ENCODE measurements around the gene SLC22A7. TPM values are rescaled to one million over a fixed set of nuclear protein-coding genes. Genes with fewer than 3 reads are reported as not detected.
"Not testable (repeated sequence)": the region's sequence is repeated elsewhere in the genome, so short reads cannot be mapped to it uniquely, and the experiment has no call there.

Gene SLC22A7
- total RNA-seq, 4 donors from 2014 or later = not detected

DNA sequence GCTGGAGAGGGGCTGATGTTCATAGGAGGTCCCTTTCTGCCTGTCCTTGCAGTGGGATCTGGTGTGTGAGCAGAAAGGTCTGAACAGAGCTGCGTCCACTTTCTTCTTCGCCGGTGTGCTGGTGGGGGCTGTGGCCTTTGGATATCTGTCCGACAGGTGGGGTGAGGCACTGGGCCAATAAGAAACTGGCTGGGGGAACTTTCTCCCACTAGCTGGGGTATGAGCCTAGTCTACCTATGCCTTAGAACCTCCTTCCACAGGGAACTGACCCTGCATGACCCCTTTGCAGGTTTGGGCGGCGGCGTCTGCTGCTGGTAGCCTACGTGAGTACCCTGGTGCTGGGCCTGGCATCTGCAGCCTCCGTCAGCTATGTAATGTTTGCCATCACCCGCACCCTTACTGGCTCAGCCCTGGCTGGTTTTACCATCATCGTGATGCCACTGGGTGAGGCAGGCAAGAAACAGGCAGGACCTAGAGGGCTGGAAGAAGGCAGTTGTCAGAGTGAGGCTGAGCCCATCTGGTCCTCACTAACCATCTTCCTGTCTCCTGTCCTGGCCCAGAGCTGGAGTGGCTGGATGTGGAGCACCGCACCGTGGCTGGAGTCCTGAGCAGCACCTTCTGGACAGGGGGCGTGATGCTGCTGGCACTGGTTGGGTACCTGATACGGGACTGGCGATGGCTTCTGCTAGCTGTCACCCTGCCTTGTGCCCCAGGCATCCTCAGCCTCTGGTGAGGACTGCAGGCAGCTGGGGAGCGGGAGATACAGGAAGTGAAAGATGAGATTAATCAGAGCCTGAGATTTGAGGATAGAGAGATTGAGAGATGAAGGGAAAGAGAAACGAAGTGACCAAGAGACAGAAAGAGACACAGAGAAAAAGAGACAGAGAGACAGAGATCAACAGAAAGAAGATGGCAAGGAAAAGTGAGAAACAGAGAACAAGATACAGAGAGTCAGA is 1.6 kb downstream of the SLC22A7 start:
- Histone ChIP-seq H3K4me3 (no peak overlapping the region), H3K4me1 (no peaks in the 10 kb centered on the region), H3K27ac (no peak overlapping the region), H3K36me3 (no peaks in the 10 kb centered on the region), H3K27me3 (peaks cover 0 to 25% of the 10 kb centered on the region in 2 donors), H3K9me3 (no peaks in the 10 kb centered on the region)
- no peak for DNase-seq (ENCODE audit: low spot score in 2 of 2)
- no peak for TF ChIP-seq EP300 (IDR thresholded peaks at IDR 0.05)
- TF ChIP-seq, protein P1, sequence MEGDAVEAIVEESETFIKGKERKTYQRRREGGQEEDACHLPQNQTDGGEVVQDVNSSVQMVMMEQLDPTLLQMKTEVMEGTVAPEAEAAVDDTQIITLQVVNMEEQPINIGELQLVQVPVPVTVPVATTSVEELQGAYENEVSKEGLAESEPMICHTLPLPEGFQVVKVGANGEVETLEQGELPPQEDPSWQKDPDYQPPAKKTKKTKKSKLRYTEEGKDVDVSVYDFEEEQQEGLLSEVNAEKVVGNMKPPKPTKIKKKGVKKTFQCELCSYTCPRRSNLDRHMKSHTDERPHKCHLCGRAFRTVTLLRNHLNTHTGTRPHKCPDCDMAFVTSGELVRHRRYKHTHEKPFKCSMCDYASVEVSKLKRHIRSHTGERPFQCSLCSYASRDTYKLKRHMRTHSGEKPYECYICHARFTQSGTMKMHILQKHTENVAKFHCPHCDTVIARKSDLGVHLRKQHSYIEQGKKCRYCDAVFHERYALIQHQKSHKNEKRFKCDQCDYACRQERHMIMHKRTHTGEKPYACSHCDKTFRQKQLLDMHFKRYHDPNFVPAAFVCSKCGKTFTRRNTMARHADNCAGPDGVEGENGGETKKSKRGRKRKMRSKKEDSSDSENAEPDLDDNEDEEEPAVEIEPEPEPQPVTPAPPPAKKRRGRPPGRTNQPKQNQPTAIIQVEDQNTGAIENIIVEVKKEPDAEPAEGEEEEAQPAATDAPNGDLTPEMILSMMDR (IDR thresholded peaks at IDR 0.05) = no peak
- no peak for TF ChIP-seq POLR2A (IDR thresholded peaks at IDR 0.05)
- 73 to 76% methylated on average over 16 to 18 of the region's 18 CpGs for WGBS, 2 donors

DNA sequence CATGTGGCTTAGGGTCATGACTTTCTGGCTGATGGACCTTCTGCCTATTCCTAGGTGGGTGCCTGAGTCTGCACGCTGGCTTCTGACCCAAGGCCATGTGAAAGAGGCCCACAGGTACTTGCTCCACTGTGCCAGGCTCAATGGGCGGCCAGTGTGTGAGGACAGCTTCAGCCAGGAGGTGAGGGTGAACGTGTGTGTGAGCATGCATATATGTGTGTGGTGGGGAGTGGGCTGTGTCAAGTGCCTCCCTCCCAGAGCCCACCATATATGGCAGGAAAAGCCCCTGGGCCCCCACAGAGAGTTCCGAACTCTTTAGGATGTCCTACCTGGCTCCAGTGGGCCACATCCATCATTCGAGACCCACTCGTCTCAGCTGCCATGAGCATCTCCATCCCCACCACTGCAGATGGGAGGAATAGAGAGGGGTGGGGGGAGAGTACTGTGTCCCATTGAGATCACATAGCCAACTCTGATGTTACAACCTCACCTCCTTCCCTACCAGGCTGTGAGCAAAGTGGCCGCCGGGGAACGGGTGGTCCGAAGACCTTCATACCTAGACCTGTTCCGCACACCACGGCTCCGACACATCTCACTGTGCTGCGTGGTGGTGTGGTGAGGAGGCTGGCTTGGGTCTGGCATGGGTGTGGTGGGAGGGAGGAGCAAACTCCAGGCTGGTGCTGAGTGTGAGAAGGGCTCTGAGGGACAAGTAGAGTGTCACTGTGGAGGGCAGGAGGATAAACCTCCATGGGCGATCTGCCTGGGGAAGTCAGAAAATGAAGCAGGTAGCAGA is 3.2 kb downstream of the SLC22A7 start:
- no peak for TF ChIP-seq EP300 (IDR thresholded peaks at IDR 0.05)
- TF ChIP-seq, protein P1 (IDR thresholded peaks at IDR 0.05) = no peak
- TF ChIP-seq POLR2A (IDR thresholded peaks at IDR 0.05) = no peak
- H3K4me1 ChIP-seq = no peaks in the 10 kb centered on the region
- H3K9me3 ChIP-seq = no peaks in the 10 kb centered on the region
- no peak overlapping the region for H3K27ac ChIP-seq
- H3K27me3 ChIP-seq = peaks cover 0 to 27% of the 10 kb centered on the region in 2 donors
- no peak overlapping the region for H3K4me3 ChIP-seq
- no peaks in the 10 kb centered on the region for H3K36me3 ChIP-seq
- DNase-seq (ENCODE audit: low spot score in 2 of 2) = no peak
- WGBS, 2 donors = 87 to 88% methylated on average over 15 of the region's 15 CpGs

DNA sequence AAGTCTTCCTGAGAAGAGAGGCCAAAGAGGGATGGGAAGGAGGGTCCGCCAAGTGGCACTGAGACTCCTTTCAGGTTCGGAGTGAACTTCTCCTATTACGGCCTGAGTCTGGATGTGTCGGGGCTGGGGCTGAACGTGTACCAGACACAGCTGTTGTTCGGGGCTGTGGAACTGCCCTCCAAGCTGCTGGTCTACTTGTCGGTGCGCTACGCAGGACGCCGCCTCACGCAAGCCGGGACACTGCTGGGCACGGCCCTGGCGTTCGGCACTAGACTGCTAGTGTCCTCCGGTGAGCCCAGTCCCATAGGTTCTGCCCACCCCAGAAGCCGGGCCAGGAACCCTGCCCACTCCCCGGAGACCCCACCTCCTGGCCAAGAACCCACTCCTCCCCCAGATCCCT is 4.1 kb downstream of the SLC22A7 start:
- WGBS, 2 donors = 66 to 67% methylated on average over 7 to 9 of the region's 19 CpGs

DNA sequence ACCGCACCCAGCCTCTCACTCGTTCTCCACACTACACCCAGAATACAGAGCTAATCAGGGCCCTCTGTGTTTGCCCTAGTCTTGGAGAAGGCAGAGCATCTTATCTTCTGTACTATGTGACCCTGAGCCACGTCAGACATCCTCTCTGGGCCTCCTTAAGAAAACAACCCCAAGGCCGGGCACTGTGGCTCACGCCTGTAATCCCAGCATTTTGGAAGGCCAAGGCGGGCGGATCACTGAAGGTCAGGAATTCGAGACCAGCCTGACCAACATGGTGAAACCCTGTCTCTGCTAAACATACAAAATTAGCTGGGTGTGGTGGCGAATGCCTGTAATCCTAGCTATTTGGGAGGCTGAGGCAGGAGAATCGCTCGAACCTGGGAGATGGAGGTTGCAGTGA is 4.9 kb downstream of the SLC22A7 start:
- not testable (repeated sequence) for DNase-seq (ENCODE audit: low spot score in 2 of 2); H3K36me3 ChIP-seq; H3K4me1 ChIP-seq; H3K9me3 ChIP-seq; H3K4me3 ChIP-seq; H3K27ac ChIP-seq
- 87 to 91% methylated on average over 11 of the region's 11 CpGs for WGBS, 2 donors
- peaks cover 0 to 35% of the 10 kb centered on the region in 2 donors for H3K27me3 ChIP-seq

More for the DNA sequence above, 4.1 kb downstream of the SLC22A7 start:
- TF ChIP-seq EP300 (IDR thresholded peaks at IDR 0.05) = no peak
- no peak for TF ChIP-seq POLR2A (IDR thresholded peaks at IDR 0.05)
- TF ChIP-seq, protein P1 (IDR thresholded peaks at IDR 0.05) = no peak
- Histone ChIP-seq H3K9me3 (no peaks in the 10 kb centered on the region), H3K36me3 (no peaks in the 10 kb centered on the region), H3K27ac (no peak overlapping the region), H3K4me1 (no peaks in the 10 kb centered on the region), H3K27me3 (peaks cover 0 to 34% of the 10 kb centered on the region in 2 donors), H3K4me3 (no peak overlapping the region)
- no peak for DNase-seq (ENCODE audit: low spot score in 2 of 2)

DNA sequence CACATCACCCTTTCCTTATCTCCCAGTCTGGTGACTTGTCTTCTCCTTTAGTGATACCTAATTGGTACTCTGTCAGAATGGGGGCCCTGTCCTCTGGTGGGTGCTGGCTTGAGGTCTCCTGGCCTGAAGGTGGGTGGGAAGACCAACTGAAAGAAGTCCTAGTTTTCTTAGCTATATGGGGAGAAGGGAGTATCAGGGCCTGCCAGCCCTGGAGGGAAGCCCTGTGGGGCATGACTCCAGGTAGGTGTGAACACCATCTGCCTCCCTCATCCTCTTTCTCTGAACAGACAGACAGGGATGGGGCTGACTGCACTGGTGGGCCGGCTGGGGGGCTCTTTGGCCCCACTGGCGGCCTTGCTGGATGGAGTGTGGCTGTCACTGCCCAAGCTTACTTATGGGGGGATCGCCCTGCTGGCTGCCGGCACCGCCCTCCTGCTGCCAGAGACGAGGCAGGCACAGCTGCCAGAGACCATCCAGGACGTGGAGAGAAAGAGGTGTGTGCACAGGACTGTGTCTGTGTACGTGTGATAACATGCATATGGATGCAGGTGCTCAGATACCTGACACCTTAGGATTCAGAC is 5.8 kb downstream of the SLC22A7 start:
- peaks cover 0 to 35% of the 10 kb centered on the region in 2 donors for H3K27me3 ChIP-seq
- H3K4me3 ChIP-seq = no peak overlapping the region
- no peaks in the 10 kb centered on the region for H3K36me3 ChIP-seq
- H3K4me1 ChIP-seq = peaks cover 0 to 12% (median 3%) of the 10 kb centered on the region in 4 donors
- no peak for TF ChIP-seq POLR2A (IDR thresholded peaks at IDR 0.05)
- TF ChIP-seq, protein P1 (IDR thresholded peaks at IDR 0.05) = no peak
- no peak for TF ChIP-seq EP300 (IDR thresholded peaks at IDR 0.05)
- H3K27ac ChIP-seq = no peak overlapping the region
- DNase-seq (ENCODE audit: low spot score in 2 of 2) = no peak
- no peaks in the 10 kb centered on the region for H3K9me3 ChIP-seq
- WGBS, 2 donors = 83 to 84% methylated on average over 7 to 8 of the region's 8 CpGs

Data from tibial nerve (tissue), 4 donors.